Activated CD8-positive, alpha-beta memory T cell treated with anti-CD3 and anti-CD28 coated beads, Interleukin-2, amount 50 U/mL, for 48 hours (primary cell): Measurements from ENCODE around the gene PRKD2.

Experiments
- DNase-seq: peaks from one replicate; pipeline ENCODE4 v3.0.0-alpha.2; 2020

The PRKD2 gene

DNA sequence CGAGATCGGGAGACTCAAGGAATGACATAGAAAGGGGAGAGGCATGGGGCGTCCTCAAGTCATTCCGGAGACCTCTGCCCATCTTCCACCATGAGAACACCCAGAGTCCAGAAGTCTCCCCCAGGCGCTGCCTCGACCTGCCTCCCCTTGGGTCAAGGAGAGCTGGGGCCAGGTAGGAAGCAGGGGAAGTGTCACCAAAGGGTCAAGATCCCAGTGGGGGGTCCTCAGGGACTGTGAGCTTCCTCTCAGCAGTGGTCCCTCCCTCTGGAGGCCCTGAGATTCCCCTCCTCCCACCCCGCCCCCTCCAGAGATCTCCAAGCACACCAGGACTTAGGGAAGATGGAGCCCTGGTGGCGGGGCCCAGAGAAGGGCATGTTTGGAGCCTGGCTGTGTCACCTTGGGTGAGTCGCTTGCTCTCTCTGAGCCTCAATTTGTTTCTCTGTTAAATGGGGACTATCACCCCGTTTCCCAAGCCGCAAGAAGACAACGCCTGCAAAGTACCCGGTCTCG lies 56.9 kb downstream of the PRKD2 start:
- DNase-seq: peak; percentile 56

DNA sequence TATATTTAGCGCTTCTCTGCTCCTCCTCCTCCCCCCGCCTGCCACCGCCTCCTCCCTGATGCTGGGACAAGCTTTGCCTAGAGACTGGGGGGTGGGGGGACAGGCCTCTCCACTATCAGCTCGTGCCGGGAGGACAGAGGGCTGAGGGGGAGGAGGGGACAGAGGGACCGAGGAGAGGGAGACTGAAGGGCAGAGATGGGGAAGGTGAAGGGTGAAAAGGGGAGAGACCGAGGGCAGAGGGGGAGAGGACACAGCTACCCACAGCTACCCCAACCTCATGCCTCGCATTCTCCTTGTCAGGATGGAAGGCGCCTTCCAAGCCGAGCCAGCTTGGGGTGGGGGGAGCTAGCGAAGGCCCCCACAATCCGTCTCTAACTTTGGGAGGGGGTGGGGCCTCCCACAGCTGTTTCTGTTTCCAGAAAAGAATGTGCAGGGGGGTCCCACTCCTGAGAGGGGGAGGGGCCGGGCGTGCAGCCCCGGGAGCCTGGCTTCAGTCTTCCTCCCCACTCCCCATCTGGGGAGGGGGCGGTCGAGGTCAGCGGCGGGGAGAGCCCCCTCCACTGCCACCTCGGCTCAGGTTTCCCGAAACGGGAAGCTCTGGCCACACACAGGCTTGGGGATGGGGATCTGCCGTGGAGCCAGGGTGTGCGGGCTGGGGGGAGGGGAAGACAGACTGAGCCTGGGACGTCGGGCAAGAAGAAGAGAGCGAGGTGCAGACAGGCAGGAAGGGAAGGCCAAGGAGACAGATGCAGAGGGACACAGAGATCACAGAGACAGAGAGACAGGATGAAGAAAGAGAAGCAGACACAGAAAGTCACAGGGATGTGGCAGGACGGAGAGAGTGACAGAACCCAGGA lies 57.5 kb downstream of the PRKD2 start:
- DNase-seq: no peak

GRCh38 chr19:46656541-46656940 lies 60.4 kb downstream of the PRKD2 start:
- DNase-seq: no peak

- no peak for DNase-seq
Observed at GRCh38 chr19:46654621-46655152, 62.2 kb downstream of the PRKD2 start.

DNA sequence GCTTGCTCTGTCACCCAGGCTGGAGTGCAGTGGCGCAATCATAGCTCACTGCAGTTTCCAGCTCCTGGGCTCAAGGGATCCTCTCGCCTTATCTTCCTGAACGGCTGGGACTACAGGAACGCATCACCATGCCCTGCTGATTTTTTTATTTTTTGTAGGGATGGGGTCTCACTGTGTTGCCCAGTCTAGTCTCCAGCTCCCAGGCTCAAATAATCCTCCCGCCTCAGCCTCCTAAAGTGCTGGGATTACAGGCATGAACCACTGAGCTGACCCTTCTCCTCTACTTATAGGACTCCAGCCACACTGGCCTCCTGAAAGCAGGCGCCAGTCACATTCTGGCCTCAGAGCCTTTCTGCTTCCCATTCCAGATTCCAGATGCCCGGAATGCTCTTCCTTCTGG lies 66.5 kb downstream of the PRKD2 start:
- DNase-seq: no peak

DNA sequence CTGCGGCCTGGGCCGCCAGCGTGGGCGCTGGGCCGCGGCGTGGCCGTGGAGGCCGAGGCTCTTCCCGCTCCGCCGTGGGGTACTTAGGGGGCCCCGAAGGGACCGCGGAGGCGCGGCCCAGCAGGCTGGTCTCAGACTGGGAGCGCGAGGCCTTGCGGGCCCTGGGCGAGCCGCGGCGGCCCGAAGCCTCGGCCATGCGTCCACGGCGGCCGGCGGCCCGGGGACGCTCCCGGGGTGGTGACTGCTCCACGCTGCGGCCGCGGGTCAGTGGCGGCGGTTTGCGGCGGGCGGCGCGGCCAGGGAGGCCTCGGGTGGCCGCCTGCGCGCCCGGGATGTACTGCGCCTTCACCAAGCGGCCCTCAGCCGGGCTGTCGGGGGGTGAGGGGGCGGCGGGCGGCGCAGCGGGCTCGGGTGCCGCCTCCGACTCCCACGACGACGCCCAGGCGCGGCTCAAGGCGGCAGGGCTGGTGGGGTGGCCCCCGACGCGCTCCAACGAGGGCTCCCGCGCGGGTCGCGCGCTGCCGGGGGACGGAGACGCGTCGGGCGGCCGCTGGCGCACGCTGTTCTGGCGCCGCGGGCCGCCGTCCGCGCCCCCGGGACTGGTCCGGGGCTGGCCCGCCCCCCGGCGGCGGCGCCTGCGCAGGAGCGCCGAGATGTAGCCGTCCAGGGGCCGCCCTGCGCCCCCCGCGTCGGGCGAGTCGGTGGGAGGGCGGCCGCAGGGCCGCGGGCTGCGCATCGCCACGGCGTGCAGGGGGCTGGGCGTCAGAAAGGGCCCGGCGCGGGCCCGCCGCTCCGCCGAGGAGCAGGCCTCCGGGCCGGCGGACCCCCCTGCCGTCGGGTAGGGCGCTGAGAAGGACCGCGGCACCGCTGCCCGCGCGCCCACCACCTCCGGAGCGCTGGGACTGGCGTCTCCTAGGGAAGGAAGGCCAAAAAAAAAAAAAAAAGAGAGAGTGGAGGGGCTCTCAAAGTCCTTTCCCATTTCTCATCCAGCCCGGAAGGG lies 67.7 kb downstream of the PRKD2 start:
- no peak for DNase-seq

DNA sequence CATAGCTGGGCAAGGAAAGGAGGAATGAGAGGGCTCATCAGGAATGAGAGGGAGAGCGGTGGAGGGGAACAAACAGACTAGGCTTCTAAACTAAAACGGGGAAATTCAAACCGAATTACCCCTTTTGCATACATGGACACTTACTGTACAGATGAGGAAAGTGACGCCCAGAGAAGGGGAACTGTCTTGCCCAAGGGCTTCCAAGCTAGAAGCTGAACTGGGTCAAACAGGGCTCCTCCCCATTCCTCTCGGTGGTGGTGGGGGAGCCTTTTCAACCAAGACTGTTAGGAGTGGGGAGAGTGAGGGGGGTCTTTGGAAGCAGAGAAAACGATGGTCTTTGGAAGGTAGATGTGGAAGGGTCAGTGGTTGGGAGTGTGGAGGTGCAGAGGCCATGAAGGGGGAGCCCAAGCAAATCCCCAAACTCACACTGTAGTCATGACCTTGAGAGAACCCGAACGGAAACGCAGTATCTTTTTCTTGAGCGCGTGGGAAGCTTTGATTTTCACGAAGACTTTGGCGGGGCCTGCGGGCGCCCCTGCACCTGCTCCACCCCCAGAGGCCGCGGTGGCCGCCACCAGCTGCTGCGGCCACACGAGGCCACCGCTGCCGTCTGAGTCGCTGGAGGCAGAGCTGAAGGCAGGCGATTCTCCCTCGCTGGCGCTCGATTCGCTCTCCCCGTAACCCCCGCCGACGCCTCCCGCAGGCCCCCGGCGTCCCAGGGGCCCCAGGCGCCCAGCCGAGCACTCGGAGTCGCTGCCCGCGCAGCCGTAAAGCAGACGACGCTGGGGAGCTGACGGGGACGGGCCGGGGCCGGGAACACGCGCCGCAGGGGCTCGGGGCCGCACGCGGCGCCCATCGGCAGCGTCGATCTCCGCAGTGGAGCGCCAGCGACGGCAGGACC lies 68.6 kb downstream of the PRKD2 start:
- no peak for DNase-seq

DNA sequence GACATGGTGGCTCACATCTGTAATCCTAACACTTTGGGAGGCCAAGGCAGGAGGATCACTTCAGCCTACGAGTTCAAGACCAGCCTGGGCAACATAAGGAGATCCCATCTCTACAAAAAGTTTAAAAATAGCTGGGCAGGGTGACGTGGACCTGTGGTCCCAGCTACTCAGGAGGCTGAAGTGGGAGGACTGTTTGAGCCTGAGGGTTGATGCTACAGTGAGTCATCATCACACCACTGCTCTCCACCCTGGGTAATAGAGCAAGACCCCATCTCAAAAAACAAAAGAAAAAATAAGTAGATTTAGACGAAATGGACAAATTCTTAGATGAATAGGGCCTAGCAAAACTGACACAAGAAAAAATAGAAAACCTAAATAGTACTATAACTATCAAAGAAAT lies 70.5 kb downstream of the PRKD2 start:
- DNase-seq: no peak

- DNase-seq: no peak
Observed at GRCh38 chr19:46644720-46645119, 72.2 kb downstream of the PRKD2 start.

DNA sequence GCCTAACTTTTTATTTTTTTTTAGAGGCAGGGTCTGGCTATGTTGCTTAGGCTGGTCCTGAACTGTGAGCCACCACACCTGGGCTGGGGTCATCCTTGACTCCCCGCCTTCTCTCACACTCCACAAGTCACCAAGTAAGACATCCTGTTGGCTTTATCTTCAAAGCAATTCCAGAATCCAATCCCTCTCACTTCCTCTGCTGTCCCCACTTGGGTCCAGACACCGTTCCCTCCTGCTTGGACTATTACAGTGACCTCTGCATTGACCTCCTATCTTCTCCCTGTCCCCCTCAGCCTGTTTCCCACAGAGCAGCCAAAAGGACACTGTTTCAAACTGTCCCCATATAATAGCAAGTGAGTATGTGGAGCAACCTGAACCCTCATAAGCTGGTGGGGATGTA lies 76.3 kb downstream of the PRKD2 start:
- DNase-seq: no peak

DNA sequence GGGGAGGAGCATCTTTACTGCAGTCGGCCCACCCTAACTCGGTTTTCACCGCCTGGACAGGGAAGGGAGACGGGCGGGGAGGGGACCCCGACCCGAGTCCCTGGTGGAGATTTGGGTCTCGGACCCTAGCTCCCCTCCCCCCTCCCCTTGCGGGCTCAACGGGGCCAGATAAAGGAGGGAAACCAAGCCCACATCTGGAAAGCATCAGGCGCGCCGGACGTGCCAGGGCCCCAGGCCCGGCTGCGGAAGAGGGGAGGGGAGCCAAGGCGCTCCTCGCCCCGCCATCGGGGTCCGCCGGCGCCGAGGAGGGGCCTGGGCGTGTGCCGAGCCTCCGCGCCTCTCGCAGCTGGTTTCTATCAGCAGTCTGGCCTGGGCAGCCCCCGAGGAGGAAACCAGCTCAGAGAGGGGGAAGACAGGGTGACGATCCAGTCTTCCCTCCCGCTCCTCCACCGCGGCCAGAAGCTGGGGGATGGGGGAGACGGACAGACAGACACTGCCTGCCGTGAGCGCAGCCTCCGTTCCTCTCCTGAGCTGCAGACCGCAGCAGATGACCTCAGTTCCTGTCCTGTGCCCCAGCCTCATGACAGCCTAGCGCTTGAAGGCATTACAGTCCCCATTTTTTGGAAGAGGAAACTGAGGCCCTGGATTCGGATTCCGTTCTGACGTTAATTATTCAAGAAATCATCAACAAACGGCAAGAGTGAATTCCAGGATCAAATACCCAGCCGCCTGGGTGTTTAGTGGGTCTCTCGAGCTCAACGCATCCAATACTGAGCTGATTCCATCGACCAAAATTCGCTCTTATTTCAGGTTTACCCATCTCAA lies 77.3 kb downstream of the PRKD2 start:
- no peak for DNase-seq

DNA sequence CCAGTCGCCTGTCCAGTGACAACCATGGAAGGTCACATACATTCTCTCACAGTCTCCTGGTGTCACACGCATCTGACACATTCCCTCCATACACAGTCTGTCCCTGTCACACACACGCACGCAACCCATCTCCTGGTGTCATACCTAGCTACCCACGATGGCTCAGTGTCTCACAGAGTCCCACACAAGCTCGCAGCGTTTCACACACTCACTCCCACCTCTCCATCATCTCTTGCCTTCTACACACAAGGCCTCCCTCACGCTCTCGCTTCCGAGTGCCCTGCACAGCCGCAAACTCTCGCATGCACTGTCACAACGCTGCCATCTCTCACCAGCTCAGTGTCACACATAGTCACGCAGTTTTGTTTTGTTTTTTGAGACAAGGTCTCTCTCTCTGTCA lies 79.7 kb downstream of the PRKD2 start:
- DNase-seq: no peak

GRCh38 chr19:46635920-46636761 lies 80.8 kb downstream of the PRKD2 start, which contains the start of gene GNG8:
Gene GNG8, minus strand, starts transcription at chr19:46636202. Its CDS starts 1,520 bp downstream, at chr19:46634682.
- DNase-seq: no peak

DNA sequence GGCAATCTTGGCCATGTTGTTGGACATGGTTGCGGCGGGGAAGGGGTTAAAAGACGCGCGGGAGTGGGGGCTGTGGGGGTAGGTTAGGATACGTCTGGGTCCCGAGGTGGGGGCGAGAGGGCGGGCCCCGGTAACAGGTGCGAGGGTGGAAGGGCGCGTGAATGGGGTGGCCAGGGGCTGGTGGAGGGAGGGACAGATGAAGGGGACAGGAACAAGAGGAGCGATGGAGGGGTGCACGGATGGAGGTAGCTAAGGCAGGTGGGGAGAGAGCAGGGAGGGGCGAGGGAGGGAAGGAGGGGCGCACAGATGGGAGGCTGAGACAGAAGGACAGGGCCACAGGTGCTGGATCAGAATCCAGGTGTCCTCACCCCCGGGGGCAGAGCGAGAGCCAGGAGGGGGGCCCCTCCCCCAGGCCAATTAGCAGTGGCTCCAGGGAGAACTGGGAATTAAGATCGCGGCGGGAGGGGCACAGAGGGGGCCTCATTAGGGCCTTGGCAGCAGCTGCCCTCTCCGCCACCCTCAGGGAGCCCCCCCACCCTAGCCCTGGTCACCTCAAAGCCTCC lies 82.2 kb downstream of the PRKD2 start:
- DNase-seq: no peak

GRCh38 chr19:46634045-46634655 lies 82.8 kb downstream of the PRKD2 start:
- DNase-seq: peak; percentile 97

DNA sequence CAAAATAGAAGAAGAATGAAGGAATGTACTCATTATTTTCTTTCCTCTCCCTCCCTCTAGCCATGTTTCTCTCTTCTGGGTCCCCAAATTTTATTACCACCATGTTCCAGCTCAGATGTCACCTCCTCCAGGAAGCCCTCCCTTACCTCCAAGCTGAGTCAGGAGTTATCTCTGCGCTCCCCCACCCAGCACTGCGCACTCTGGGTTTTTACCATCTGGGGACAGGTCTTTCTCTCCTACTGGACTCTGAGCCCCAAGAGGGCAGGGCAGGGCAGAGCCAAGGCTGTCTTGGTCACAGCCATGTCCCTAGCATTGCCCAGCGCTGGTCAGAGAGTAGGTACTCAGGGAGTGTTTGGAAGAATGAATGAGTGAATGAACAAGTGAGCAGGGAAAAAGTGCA lies 83.8 kb downstream of the PRKD2 start:
- no peak for DNase-seq

DNA sequence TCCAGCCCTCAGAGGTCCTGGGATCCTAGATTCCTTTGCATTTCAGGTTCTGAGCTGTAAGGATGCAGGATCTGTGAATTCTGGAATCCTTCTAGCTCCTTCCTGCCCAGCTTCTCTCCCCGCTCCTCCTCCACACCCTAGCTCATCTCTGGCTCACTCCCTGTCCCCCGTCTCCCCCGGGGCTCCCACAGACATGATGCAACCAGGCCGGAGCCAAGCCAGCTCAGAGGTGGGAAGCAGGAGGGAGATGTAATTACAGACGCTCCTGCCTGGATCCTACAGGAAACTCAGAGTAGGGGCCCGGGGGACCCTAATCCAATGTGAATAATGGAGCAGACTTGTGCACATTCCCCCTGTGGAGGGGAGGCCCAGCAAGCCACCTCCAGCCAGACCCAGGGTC lies 85.4 kb downstream of the PRKD2 start:
- no peak for DNase-seq

GRCh38 chr19:46630586-46631205 lies 86.2 kb downstream of the PRKD2 start:
- DNase-seq: no peak

DNA sequence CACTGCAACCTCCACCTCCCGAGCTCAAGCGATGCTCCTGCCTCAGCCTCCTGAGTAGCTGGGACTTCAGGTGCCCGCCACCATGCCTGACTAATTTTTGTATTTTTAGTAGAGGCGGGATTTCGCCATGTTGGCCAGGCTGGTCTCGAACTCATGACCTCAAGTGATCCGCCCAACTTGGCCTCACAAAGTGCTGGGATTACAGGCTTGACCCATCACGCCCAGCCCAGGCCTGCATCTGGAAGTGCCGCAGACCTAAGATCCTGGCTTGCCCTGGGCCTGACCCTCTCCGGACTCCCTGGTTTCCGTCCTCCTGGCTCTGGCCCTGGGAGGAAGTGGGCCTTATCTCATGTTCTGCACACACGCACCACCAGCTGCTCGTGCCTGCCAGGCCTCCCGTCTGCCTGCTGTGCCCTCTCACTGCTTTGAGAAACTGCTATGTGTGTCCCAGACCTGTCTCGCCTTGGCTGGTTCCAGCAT lies 87.3 kb downstream of the PRKD2 start:
- no peak for DNase-seq
